ENCODE results near the gene PAK6.

The PAK6 gene

GRCh38 chr15:40293905-40294895, 55.3 kb downstream of the PAK6 start:
- H3K36me3 ChIP-seq (replicated peaks; ENCODE audit: low read depth, low read length) = peaks cover 1% of the 10 kb centered on the region
- no peaks in the 10 kb centered on the region for H3K27me3 ChIP-seq (ENCODE audit: low read depth, low read length)
- no peak overlapping the region for H2AFZ ChIP-seq (ENCODE audit: low read depth, low read length)
- no peaks in the 10 kb centered on the region for H4K20me1 ChIP-seq (ENCODE audit: insufficient read depth, low read length)
- no peaks in the 10 kb centered on the region for H3K79me2 ChIP-seq (ENCODE audit: low read length)
- TF ChIP-seq, protein P1, sequence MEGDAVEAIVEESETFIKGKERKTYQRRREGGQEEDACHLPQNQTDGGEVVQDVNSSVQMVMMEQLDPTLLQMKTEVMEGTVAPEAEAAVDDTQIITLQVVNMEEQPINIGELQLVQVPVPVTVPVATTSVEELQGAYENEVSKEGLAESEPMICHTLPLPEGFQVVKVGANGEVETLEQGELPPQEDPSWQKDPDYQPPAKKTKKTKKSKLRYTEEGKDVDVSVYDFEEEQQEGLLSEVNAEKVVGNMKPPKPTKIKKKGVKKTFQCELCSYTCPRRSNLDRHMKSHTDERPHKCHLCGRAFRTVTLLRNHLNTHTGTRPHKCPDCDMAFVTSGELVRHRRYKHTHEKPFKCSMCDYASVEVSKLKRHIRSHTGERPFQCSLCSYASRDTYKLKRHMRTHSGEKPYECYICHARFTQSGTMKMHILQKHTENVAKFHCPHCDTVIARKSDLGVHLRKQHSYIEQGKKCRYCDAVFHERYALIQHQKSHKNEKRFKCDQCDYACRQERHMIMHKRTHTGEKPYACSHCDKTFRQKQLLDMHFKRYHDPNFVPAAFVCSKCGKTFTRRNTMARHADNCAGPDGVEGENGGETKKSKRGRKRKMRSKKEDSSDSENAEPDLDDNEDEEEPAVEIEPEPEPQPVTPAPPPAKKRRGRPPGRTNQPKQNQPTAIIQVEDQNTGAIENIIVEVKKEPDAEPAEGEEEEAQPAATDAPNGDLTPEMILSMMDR (IDR thresholded peaks at IDR 0.05; ENCODE audit: low read depth, low read length) = no peak
- no peak for TF ChIP-seq EZH2phosphoT487 (IDR thresholded peaks at IDR 0.05; ENCODE audit: low read depth)
- H3K4me2 ChIP-seq (ENCODE audit: low read length) = no peak overlapping the region
- no peak overlapping the region for H3K27ac ChIP-seq (ENCODE audit: low read length)
- no peaks in the 10 kb centered on the region for H3K9me3 ChIP-seq (ENCODE audit: insufficient read depth, low read length)
- H3K4me1 ChIP-seq (ENCODE audit: low read length) = no peaks in the 10 kb centered on the region
- no peak overlapping the region for H3K4me3 ChIP-seq (ENCODE audit: low read length)
- H3K9ac ChIP-seq (ENCODE audit: low read length) = no peak overlapping the region

DNA sequence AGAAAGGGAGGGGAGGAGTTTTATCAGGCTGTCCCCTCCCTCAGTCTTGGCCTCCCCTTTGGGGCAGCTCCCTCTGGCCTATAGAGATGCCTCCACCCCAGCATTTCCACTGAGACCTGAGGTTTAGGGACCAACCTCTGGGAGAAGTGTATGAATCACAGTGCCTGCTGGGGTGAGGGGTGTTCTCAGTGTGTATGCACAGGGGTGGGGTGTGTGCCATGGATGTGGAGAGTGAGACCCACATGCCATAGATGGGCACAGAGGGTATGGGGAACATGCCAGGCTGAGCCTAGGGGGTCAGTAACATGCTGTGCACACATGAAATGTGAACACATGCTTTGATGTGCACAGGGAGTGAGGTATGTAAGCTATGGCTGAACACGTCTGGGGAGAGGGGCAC, 56.4 kb downstream of the PAK6 start:
- TF ChIP-seq EZH2phosphoT487 (IDR thresholded peaks at IDR 0.05; ENCODE audit: low read depth) = no peak
- TF ChIP-seq, protein P1 (IDR thresholded peaks at IDR 0.05; ENCODE audit: low read depth, low read length) = no peak
- Histone ChIP-seq H3K4me1 (ENCODE audit: low read length) (no peaks in the 10 kb centered on the region), H3K4me2 (ENCODE audit: low read length) (no peak overlapping the region), H3K9me3 (ENCODE audit: insufficient read depth, low read length) (no peaks in the 10 kb centered on the region), H3K79me2 (ENCODE audit: low read length) (no peaks in the 10 kb centered on the region), H3K4me3 (ENCODE audit: low read length) (no peak overlapping the region), H3K27me3 (ENCODE audit: low read depth, low read length) (no peaks in the 10 kb centered on the region), H3K36me3 (replicated peaks; ENCODE audit: low read depth, low read length) (peaks cover 4% of the 10 kb centered on the region), H3K27ac (ENCODE audit: low read length) (no peak overlapping the region), H2AFZ (ENCODE audit: low read depth, low read length) (no peak overlapping the region), H3K9ac (ENCODE audit: low read length) (no peak overlapping the region), H4K20me1 (ENCODE audit: insufficient read depth, low read length) (no peaks in the 10 kb centered on the region)

DNA sequence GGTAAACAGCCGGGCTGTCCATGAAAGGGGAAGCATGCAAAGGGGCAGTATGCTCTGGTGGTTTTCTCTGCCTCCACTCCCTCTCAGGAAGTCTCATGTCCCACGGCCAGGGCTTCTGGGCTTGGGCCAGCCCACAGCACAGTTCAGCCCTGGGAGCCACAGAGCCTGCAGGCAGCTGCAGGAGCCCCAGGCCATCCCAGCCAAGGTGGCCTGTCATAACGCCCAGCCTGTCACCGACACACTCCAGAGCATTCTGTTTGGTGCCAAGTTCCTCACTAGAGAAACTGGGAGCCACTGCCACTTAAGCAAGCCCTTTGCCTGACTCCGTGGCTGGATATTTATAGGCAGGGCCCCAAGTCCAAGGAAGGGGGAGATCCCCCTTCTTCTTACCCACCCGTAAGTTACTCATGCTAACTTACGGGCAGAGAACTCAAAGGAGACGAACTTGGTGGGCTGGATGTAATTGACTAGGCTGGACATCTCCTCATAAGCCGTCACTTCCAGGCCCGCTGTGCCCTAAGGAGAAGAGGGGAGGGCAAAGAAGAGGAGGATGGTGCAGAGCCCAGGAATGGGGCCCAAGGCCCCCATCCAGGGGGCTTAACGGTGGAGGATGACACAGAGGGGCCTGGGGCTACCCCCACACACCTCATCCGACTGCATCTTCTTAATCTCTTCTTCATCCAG, 57.2 kb downstream of the PAK6 start:
- Histone ChIP-seq H3K27ac (ENCODE audit: low read length) (no peak overlapping the region), H3K9ac (ENCODE audit: low read length) (no peak overlapping the region), H3K4me1 (ENCODE audit: low read length) (no peaks in the 10 kb centered on the region), H4K20me1 (ENCODE audit: insufficient read depth, low read length) (no peaks in the 10 kb centered on the region), H3K27me3 (ENCODE audit: low read depth, low read length) (no peaks in the 10 kb centered on the region), H3K4me2 (ENCODE audit: low read length) (no peak overlapping the region), H2AFZ (ENCODE audit: low read depth, low read length) (no peak overlapping the region), H3K9me3 (ENCODE audit: insufficient read depth, low read length) (no peaks in the 10 kb centered on the region; the same call in 1 of the 2 replicates), H3K36me3 (replicated peaks; ENCODE audit: low read depth, low read length) (peaks cover 11% of the 10 kb centered on the region), H3K79me2 (ENCODE audit: low read length) (no peaks in the 10 kb centered on the region), H3K4me3 (ENCODE audit: low read length) (no peak overlapping the region)
- TF ChIP-seq, protein P1 (IDR thresholded peaks at IDR 0.05; ENCODE audit: low read depth, low read length) = no peak
- TF ChIP-seq EZH2phosphoT487 (IDR thresholded peaks at IDR 0.05; ENCODE audit: low read depth) = no peak
